GM19351 (cell line): ENCODE data around the gene EFTUD2.
"Not testable (repeated sequence)": the region's sequence is repeated elsewhere in the genome, so short reads cannot be mapped to it uniquely, and the experiment has no call there.

Experiments used
- ATAC-seq: cut with Tn5 transposase; IDR thresholded peaks from one replicate; pipeline ENCODE4 v1.9.1; 2021; ENCODE audit warnings: mild to moderate bottlenecking, moderate library complexity; ENCODE audit not compliant: unreplicated experiment

The EFTUD2 gene

DNA sequence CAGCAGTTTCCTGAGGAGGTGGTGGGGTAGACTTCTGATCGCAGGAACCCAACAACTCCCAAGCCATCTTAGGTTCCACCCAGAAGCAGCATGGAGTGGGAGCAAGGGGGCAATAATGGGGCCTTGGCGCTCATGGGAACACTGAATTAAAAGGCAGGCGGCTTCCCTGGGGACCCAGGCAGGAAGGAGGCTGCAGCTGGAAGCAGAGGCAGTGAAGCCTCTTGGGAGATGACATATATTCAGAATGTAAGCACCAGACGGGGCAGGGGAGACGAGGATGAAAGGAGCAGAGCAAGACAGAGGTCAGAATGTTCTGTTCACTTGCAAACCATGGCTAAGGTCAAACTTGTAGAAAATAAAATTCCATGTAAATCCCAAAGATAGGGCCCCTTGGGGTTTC is 48.6 kb downstream of the EFTUD2 start:
- no peak for ATAC-seq

DNA sequence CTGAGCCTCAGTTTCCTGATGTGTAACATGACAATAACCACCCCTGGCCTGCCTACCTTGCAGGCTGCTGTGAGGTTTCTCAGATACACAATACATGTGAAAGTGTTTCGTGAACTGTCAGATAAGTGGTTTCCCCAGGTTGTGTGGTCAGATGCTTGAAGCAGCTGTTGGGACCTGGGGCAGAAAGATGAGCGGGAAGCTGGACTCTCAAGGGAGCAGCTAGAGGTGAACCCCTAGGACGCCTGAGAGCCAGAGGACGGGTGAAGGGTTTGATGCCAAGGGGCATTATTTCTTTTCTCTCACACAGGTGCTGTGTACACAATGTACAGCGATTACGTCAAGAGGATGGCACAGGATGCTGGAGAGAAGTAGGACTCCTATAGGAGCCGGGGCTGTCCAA is 49.2 kb downstream of the EFTUD2 start:
- ATAC-seq: no peak

DNA sequence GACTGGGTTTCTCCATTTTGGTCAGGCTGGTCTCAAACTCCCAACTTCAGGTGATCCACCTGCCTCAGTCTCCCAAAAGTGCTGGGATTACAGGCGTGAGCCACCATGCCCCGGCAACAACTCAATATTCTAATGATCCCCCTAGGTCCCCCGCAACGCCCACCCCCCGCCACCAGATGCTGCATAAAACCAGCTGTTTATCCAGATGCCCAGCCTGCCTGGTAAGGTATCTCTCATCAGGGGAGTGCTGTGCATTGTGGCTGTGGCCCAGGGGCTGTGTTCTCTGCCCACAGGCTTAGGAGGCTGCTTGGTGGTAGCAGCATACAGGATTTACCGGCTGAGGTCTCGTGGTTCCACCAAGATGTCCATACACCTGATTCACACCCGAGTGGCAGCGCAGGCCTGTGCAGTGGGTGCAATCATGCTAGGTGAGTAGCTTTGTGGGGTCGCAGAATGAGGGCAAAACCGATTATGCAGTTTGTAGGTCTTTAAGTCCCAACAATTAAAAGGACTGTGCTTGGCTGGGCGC is 50.2 kb downstream of the EFTUD2 start:
- ATAC-seq: no peak

DNA sequence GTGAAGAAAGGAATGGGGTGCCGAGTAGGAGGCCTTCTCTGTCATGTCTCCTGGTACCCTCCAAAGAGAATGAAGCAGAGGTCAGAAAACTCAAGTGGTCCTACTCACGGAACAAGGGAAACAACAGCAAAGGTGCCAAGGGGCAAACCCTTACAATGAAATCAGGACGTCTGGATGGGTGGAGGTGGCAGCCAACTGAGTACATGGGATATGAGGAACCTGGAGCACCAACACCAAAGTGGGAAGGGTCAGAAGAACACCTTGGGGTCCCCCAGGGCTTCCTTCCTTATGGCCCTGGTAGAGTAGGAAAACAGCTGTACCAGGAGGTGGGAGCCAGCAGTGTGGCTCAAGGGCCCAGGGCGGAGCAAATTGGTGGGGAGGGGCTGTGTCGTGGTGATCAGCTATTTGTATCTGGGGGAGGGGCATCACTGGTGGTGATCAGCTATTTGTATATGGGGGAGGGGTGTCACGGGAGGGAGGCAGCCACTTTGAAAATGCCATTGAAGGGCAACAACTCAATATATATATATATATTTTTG is 50.9 kb downstream of the EFTUD2 start:
- no peak for ATAC-seq

DNA sequence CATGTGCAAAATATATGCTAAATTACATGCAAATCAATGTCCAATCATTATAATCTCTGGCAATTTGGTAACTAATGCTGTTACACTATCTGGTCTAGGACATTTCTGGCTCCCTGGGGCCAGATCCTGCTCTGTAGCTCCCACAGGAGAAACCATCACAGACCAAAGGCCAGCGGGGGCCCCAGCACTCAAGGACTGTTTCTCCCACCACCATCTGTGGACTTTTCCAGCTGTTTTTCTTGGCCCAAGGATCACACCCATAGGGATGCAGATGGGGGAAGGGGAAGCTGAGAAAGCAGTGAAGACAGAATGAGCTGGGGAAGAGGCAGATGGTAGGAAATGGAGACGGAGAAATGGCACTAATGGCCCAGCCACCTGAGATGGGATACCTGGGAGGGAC is 51.7 kb downstream of the EFTUD2 start, which contains the start of gene HIGD1B:
Gene HIGD1B, plus strand, starts transcription at position 298 of the 400 bp plus-strand sequence. CDS start 270 bp downstream, outside the sequence.
- ATAC-seq: no peak

DNA sequence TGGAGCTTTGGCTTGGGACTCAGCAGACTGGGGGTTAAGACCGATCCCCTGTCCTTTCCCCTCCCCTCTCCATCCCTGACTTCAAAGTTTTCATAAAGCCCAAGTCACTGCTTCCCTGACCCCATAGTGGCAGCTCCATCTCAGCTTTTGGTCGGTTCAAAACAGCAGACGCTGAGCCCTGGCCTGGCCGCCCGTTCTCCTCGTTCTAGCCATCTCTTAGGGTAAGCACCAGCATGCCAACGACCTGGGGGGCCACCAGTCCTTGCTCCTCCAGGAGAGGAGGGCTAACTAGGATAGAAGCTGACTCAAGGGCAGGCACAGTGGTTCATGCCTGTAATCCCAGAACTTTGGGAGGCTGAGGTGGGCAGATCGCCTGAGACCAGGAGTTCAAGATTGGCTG is 53.0 kb downstream of the EFTUD2 start:
- no peak for ATAC-seq

DNA sequence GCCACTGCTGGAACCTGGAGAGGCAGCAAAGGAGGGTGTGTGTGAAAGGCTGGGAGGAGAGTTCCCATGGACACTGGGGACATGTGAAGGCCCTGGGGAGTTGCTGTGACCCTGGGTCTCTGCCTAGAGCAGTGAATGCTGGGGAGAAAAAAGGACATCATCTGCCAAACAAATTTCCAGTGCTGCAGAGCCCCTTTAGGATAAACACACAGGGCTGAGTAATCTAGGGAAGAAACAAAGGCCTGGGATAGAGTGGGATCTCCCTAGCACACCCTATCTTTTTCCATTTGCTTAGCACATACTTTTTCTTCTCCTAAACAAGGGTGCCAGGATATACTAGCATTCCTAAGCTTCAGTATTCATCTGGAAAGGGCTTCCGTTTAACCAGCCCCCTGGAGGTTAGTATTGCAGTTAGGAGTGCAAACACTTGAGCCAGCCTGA is 54.8 kb downstream of the EFTUD2 start:
- no peak for ATAC-seq

DNA sequence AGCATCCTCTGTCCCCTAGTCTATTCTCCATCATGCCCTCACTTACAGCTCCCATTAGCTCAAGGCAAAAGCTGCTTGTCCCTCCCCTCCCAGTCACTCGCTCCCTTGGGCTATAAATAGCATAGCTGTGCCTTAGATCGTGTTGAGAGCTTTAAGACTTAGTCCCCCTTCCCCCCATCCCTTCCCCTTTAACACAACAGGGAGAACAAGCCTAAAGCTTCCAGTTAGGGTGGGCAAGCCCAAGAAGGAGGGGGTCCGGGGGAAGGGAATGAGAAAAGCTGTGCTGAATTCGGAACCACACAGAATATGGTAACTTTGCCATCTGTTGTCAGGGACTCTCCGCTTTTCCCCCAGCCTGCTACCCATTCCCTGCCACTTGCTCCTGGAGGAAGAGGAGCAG is 56.5 kb downstream of the EFTUD2 start:
- no peak for ATAC-seq

DNA sequence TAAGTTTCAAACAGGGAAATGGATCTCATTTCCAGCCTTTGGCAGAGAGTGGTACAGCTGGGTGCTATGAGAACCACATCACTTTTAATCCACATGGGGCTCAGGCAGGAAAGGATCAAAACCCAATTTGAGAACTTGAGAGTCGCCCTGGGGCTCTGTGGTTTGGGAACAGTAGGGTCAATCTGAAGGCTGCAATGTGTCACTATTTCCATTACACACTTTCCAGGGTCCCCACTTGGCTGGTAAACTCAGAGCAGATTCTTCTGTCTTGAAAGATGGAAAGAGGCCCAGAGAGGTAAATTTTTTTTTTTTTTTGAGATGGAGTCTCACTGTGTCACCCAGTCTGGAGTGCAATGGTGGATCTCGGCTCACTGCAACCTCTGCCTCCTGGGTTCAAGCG is 58.3 kb downstream of the EFTUD2 start:
- no peak for ATAC-seq

DNA sequence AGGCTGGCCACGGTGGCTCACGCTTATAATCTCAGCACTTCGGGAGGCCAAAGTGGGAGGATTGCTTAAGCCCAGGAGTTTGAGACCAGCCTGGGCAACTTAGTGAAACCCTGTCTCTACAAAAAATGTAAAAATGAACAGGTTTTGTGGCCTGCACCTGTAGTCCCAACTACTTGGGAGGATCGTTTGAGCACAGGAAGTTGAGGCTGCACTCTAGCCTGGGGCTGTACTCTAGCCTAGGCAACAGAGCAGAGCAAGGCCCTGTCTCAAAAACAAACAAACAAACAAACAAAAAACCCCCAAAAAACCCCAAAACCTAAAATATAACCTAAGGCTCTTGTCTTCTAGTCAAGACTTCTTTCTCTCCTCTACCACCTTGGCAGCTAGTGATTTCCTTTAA is 59.0 kb downstream of the EFTUD2 start:
- ATAC-seq: no peak

DNA sequence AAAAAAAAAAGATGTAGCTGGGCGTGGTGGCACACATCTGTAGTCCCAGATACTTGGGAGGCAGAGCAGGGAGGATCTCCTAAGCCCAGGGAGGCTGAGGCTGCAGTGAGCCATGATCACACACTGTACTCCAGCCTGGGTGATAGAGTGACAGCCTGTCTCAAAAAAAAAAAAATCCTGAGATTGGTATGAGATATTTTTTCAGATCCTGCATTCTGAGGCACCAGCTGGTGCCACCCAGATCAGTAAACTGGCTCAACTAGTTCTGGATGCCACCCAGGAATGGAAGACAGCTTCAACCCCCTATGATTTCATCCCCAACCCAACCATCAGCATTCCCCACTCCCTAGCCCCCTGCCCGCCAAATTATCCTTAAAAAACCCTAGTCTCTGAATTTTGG is 62.0 kb downstream of the EFTUD2 start:
- ATAC-seq: no peak

DNA sequence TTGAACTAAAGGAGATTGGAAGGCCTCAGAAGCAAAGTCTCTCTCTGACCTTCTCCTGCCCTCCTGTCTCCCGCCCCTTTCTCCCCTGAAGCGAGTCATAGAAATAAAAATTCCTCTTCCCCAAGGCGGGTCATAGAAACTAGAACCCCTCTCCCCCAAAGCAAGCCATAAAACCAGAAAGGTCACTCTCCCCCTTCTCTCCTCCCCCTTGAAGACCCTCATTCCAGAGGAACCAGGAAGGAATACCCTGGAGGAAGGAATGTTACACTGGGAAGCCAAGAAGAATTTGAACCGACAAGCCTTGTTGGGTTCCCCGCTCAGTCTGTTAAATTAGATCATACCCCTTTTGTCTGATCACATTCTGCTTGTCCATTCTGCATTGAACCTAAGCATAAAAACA is 66.4 kb downstream of the EFTUD2 start:
- no peak for ATAC-seq

DNA sequence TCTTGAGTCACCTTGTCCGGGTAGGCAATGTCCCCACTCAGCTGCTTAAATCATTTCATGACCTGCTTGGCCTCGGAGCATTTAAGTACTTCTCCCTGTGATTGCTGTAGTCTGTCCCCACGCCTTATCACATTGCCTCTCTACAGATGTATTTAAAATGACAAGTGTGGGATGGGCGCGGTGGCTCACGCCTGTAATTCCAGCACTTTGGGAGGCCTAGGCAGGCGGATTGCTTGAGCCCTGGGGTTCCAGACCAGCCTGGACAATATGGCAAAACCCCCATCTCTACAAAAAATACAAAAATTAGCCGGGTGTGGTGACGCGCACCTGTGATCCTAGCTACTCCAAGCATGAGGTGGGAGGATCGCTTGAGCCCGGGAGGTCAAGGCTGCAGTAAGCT is 67.9 kb downstream of the EFTUD2 start:
- ATAC-seq: no peak

DNA sequence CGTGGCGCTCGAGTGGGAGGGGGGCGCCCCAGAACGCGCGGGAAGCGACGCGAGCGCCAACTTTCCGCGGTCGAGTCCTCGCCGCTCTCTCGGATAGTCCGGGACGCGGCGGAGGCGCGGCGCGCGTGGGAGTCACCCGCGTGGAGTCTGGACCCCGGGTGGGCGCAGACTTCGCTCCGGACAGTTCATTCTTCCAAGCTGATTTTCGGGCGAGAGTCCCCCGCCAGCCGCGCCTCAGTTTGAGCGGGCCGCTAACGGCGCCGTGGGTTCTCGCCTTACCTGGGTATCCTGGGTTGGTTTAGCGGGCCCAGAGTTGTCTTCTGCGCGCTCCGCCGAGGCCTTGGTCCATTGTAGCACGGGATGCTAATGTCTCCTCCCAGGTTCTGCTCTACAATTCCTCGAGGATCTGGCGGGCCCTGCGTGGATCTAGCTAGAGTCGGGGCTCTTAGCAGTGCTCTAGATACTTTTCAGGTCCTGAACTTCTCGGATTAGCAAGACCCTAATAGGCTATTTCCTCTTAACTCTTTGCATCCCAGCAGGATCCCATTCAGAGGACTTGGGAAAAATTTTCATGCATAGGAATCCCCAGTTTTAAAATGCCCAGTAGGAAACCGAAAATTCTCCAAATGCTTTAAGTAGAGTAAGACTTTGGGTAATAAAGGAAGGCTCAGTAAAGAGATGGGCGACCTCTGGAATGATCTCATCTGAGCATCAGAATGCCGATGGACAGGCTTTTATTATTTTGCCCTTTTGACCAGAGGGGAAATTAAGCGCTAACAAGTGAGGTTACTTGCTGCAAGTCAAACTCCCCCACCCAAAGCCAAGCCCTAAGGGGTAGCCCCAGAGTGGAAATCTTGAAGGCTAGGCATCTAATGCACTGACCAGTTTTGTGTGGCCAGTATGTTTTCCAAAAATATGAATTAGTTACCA is 68.6 kb downstream of the EFTUD2 start:
- no peak for ATAC-seq

DNA sequence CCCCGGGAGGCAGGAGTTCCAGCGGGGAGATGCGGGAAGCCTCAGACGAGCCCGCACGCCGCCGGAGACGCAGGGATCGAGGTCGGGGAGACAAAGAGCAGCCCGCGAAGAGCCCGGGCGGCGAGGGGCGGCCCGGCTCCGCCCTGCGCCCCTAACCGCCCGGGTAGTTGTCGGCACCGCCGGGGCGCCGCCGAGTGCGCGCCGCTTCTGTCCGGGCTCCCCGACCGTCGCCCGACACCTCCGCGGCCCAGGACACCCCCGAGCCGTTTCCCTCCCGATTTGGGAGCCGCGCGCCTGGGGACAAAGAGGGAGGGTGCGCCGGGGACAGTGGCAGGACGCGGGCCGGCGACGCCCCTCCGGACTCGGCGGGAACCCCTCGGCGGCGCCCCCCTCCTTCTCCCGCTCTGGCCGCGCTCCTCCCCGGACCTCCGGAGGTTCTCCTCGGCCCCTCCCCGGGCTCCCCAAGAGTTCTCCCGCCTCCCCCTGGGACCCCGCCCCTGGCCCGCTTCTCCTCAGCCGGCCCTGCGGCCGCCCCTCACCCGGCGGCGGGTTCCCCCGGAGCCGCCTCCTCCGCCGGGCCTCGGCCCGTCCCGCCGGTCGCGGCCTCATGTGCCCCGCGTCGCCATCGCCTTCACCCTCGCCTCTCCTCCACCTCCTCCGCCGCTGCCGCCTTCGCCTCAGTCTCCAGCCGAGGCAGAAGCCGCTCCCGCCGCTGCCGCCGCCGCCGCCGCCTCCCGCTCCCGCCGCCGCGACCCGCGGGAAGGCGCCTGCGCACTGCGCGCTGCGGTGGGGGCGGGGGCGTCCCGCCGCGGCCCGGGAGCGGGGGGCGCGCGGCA is 69.5 kb downstream of the EFTUD2 start, which contains the start of gene GJC1:
Gene GJC1, minus strand, starts transcription at position 765 of the 836 bp plus-strand sequence. CDS start 24,470 bp downstream, outside the sequence.
- no peak for ATAC-seq

DNA sequence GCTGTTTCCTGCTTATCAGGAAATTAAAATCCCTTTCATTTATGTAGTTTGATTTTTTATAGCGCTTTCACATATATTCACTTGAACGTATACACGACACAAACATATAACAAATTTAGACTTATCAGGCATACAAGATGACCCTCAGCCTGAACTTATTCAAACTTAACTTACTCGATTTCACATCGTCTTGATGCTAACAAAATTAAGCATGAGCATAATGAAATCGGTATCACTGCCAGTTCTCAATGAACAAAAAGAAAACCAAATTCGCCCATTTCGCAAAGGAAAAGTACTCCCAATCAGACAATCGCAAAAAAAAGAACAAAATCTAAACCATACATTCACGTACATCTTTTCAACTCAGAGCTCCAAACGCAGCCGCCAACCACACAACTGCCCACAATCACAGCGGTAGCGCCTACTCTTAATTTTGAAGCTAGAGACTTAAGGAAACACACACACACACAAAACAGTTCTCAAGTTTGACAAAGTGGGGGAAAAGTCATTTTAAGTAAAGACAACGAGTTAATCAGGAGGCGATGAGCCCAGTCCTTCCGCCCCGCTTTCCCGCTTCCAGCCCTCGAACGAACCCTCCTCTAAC is 70.2 kb downstream of the EFTUD2 start:
- ATAC-seq: no peak

DNA sequence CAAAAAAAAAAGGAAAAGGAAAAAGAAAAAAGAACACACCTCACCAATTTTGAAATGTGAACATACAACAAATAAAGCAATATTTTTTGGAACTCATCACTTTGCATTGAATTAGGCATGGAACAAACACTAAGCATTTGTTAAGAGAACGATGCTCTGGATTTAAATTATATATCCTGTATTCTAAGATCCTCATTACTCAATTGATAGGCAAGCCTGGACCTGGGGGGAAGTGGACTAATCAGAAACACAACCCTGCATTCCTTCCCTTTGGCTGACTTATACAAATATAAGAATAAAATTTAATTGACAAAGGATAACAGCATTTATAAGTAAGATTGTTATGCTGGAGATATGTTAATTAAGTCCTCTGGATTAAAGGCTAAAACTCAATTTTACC is 71.4 kb downstream of the EFTUD2 start:
- ATAC-seq: no peak

DNA sequence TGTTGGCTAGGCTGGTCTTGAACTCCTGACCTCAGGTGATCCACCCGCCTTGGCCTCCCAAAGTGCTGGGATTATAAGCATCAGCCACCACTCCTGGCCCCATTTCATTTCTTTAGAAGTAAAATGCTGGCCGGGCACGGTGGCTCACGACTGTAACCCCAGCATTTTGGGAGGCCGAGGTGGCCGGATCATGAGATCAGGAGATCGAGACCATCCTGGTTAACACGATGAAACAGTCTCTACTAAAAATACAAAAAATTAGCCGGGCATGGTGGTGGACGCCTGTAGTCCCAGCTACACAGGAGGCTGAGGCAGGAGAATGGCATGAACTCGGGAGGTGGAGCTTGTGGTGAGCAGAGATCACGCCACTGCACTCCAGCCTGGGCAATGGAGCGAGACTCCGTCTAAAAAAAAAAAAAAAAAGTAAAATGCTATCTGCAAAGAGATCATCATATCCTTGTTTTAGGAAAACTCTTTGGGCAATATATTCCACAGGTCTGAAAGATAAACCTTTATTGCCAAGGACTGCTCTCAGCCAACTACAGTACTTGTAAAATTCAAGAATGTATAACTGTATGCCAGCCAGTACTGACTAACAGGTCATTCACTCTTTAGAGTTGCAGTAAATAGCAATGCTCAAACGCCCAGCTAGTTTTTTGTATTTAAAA is 73.0 kb downstream of the EFTUD2 start:
- ATAC-seq: no peak

DNA sequence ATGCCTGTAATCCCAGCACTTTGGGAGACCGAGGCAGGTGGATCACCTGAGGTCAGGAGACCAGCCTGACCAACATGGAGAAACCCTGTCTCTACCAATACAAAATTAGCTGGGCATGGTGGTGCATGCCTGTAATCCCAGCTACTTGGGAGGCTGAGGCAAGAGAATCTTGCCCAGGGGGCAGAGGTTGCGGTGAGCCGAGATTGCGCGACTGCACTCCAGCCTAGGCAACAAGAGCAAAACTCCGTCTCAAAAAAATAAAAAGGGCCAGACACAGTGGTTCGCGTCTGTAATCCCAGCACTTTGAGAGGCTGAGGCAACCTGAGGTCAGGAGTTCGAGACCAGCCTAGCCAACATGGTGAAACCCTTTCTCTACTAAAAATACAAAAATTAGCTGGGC is 74.0 kb downstream of the EFTUD2 start:
- not testable (repeated sequence) for ATAC-seq

DNA sequence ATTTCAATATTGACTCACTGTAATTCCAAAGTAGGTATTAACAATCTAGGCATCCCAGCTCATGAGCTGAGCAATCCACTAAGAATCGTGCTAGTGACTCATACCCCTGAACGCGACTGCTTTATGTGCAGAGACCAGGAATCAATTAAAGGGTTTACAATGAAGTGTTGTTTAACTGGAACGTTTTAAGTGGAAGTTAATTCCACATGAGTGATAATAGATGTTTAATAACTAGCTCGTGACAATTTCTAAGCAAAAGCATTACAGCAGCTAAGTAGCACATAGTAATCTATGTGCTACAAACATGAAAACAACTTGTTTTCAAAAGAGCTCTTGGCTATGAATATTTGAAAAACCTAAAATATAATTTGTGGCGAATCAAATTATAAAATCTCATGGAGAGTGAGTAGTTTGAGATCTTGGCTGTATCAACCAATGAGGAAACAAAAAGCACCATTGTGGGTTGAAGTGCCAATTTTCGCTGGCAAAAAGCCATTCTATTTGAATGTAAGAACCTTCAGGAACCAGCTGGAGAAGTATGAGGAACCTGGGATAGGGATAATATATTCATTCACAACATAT is 78.5 kb downstream of the EFTUD2 start:
- ATAC-seq: no peak
